ENCODE measurements around the gene PNPLA7.
"Not testable (repeated sequence)": the region's sequence is repeated elsewhere in the genome, so short reads cannot be mapped to it uniquely, and the experiment has no call there.

PNPLA7 gene

GRCh38 chr9:137550231-137550621 lies at the start of gene PNPLA7:
Gene PNPLA7, minus strand, starts transcription at chr9:137550402. Its CDS starts 205 bp downstream, at chr9:137550197.
- DNase-seq: peak; percentile 55

DNA sequence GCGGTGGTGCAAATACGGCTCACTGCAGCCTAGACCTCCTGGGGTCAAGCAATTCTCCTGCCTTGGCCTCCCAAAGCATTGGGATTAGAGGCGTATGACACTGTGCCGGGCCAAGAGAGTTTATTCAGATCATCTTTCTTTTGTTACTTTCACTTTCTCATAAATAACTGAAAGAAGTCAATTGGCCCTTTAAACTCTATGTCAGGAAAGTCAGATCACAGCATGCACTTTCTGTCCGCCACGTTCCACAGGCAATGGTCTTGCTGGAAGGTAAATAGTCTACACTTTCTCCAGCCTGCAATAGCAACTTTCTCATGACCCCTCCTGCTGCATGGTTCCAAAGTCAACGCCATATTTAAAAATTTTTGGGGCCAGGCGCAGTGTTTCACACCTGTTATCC lies 48.7 kb upstream of the PNPLA7 start:
- no peak for DNase-seq

- DNase-seq: not testable (repeated sequence)
Observed at GRCh38 chr9:137596577-137596976, 46.4 kb upstream of the PNPLA7 start.

DNA sequence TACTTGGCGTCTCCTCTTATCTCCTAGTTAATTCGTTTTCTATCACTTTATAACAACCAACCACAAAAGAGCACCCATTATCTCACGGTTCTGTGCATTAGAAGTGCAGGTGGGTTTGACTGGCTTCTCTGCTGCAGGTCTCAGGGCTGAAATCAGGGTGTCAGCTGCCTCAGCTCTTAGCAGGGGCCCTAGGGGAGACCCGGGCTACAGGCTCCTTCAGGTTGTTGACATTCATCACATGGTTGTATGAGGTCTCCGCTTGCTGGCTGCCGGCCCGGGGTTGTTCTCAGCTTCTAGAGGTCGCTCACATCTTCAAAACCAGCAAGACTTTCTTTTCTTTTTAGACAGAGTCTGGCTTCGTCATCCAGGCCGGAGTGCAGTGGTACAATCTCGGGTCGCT lies 43.0 kb upstream of the PNPLA7 start:
- no peak for DNase-seq

DNA sequence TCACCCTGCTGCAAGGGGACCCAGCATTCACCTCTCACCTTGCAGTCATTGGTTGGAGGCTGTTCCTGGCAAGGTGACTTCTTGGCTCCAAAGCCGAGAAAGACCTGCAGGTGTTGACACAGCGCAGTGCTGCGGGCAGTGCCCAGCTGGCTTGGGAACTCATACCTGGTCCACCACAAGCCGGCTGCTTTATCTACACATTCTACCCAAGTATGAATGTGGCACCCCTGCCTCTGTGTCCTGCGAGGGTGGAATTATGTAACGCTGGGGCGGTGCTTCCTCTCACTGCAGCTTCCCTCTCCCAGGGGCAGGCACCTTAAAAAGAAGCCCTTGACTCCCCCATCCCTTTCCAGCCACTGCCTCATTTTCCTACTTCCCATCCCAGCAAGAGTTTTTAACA lies 42.6 kb upstream of the PNPLA7 start:
- DNase-seq: no peak

DNA sequence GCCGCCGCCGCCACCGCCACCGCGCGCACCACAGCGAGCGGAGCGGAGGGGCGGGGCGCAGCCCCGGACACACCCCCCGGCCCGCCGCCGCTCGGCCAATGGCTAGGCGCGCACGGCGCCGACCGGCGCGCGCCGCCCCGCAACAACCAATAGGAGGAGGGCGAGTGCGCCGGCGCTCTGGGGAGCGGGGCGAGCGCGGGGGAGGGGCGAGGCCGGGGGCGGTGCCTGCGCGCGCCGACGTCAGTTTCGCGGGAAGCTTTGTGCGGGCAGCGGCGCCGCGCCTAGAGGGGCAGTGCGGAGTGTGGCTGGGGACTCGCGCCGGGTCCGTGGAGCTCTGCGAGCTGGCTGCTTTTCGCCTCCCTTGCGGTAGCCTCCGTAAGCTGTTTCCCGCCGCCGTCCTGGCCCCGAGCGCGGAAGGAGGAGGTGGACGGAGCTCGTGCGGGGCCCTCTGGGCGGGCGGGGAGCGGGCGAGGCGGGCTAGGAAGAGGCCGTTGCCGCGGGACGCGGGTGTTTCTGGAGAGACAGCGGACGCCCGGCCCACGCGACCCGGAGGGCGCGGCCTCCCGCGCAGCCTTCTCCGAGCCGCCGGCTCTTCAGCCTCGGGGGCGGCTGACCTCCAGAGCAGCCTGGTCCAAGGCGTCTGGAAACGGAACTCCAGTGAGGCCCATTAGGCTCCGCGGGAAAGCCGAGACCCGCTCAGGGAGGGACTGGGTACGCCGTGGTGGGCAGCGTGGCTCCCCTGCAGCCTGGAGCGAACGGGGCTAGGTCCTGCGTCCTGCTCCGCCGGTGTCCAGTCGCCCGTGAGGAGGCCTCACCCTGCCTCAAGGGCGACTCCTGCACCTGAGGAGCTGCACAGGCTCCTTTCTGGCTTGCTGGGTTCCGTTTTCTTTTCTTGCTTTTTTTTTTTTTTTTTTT lies 40.5 kb upstream of the PNPLA7 start, which contains the start of gene ZMYND19:
ZMYND19 (minus strand) TSS at position 44 of the 915 bp plus-strand sequence. CDS start 249 bp downstream, outside the sequence.
- peak; percentile 94 for DNase-seq

DNA sequence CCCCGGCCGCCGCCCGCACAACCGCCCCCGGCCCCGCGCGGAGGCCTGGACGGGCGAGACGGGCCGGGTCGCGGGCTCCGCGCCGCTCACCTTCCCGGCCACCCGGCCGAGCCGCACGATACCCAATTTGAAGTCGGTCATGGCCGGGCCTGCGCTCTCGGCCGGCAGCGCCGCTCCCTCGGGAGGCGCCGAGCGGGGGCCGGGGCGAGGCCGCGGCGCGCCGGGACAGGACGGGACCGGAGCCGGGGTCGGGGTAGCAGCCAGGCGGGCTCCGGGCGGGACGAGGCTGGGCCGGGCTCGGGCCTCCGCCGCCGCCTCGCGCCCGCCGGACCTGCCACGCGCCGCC lies 39.9 kb upstream of the PNPLA7 start:
- DNase-seq: no peak

GRCh38 chr9:137589441-137590122 lies 39.4 kb upstream of the PNPLA7 start:
- peak; percentile 39 for DNase-seq

DNA sequence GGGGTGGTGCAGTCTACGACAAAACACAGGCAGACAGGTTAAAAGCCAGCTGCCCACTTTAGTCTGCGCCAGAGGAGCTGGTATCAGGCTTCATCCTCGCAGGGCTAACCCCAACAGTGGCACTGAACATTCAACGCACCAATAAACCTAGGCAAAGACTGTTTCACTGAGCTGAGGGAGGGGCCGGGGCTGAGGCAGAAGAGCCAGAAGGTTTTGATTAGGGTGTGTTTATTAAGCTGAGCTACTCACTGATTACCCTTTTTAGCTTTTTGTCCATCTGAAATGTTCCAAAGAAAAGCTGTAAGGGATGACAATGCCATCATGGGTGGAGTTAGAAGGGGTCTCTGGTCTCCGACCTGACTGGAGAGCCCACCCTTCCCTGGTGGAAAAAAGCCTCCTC lies 38.7 kb upstream of the PNPLA7 start:
- DNase-seq: no peak

GRCh38 chr9:137588311-137588710 lies 38.1 kb upstream of the PNPLA7 start:
- no peak for DNase-seq

DNA sequence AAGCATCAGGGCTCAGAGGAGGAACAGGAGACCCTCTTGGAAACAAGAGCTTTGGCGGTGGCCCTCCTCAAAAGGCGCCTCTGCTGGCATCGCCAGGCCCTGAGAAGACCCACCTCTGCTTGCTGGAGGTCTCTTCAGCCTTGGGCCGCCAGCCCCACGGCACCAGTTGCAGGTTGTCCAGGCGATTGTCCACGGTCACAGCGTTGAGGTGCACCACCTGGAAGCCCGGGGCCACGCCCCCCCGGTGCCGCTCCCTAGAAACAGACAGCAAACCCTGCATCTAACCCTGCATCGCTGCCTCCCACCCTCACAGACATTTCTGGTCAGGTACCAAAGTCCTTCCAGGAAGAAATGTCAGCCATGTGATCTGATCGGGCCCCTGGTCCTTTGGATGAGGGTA lies 36.7 kb upstream of the PNPLA7 start:
- no peak for DNase-seq

DNA sequence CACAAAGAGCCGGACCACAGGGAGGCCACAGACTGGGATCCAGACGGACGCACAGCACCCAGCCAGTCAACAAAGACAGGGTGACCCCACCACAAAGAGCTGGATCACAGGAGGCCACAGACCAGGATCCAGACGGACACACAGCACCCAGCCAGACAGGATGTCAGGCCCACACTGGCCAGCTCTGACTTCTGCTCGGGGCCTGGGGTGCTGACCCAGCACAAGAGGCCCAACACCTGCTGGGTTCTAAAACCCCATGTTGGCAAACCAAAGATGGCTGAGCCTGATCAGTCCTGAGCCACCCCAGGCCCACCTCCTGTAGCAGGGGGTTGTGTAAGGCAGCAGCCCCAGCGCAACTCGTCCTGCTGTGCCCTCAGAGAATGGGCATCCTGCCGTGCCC lies 33.8 kb upstream of the PNPLA7 start:
- DNase-seq: no peak

DNA sequence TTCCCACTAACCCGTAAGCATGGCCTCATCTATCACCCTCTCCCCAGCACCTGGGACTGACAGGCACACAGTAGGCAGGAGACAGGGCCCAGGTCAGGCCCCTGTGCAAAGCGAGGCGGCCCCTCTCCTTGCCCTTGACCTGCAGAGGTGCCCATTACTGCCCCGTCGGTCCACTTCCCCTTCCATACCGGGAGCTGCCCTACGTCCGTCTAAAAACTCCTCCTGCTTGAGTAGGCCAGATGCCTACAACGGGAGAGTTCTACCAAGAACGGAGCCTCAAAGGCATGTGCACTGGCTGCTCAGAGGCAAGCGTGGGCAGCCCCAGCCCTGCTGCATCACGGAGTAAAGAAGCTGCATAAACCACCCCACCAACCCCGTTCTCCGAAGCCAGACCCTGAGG lies 33.1 kb upstream of the PNPLA7 start:
- no peak for DNase-seq

- DNase-seq: no peak
Observed at GRCh38 chr9:137582286-137582860, 32.2 kb upstream of the PNPLA7 start.

GRCh38 chr9:137581361-137582285 lies 31.4 kb upstream of the PNPLA7 start:
- DNase-seq: no peak

DNA sequence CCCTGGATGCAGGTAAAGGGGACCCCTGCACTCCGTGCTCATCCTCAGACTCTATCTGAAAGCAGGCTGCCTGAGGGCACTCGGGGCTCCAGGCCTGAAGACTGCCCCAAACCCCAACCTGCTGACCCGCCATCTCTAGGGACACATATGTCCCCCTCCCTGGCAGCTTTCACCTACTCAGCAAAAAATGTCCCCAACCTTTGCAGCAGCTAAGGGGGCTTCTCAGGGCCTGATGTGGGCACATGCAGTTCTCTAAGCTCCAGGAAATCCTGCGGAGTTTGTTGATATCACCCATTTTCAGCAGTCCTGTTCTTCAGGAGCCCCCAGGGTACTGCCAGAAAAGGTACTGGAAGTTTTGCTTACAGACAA lies 30.7 kb upstream of the PNPLA7 start:
- DNase-seq: no peak

- DNase-seq: no peak
Observed at GRCh38 chr9:137580209-137580953, 30.2 kb upstream of the PNPLA7 start.

- no peak for DNase-seq
Observed at GRCh38 chr9:137579259-137579604, 29.0 kb upstream of the PNPLA7 start.

- DNase-seq: peak; percentile 97
Observed at GRCh38 chr9:137578518-137579258, 28.5 kb upstream of the PNPLA7 start, which contains the start of gene DPH7. Gene DPH7, minus strand, starts transcription at chr9:137578925. Its CDS starts 148 bp downstream, at chr9:137578777.

GRCh38 chr9:137575716-137576411 lies 25.7 kb upstream of the PNPLA7 start:
- DNase-seq: no peak

- no peak for DNase-seq
Observed at GRCh38 chr9:137575364-137575715, 25.1 kb upstream of the PNPLA7 start.
